GM21737 (cell line): ENCODE results near the gene CLDN19.

Experiments
- ATAC-seq: cut with Tn5 transposase; IDR thresholded peaks from one replicate; pipeline ENCODE4 v1.9.1; 2021; ENCODE audit warnings: mild to moderate bottlenecking, moderate library complexity; ENCODE audit not compliant: unreplicated experiment

CLDN19 gene, protein sequence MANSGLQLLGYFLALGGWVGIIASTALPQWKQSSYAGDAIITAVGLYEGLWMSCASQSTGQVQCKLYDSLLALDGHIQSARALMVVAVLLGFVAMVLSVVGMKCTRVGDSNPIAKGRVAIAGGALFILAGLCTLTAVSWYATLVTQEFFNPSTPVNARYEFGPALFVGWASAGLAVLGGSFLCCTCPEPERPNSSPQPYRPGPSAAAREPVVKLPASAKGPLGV

GRCh38 chr1:42739753-42740700 lies at the start of gene CLDN19:
TSS of gene CLDN19 (minus strand) at chr1:42740236. CDS start at chr1:42740063, 173 bp downstream.
- ATAC-seq = no peak

DNA sequence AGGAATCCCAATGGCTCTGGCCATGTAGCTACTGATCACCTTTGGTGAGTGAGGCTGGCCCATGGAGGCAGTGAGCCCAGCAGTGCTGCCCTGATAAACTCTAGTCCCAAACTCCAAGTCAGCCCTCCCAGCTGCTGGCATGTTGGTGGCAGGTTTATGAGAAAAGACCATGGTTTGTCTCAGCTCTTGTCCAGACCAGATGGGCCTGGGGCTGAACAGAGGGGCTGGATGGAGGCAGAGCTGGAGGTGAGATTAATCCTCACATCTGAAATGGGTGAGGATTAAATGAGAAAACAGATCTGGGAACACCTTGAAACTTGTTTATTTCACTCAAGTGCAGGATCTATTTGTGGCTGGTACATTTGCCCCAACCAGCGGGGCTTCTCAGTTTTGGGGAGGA lies 48.0 kb upstream of the CLDN19 start:
- ATAC-seq = no peak

DNA sequence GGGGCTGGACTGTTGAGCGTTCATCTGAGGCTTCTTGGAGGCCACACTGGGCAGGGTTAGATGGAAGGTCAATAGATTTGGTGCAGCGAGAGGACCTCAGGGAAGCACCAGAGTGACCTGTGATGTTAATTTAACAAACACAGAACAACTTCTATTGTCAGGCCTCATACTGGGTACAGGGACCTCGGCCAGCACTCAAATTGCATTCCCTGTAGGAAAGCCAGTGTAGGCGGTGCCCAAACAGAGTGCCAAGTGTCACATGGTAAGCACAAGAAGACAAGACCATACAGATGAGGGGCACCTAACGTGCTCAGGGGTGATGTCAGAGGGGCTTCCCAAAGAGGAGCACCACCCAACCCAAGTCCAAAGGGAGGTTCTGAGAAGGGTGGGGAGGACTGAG lies 46.1 kb upstream of the CLDN19 start:
- ATAC-seq = no peak

DNA sequence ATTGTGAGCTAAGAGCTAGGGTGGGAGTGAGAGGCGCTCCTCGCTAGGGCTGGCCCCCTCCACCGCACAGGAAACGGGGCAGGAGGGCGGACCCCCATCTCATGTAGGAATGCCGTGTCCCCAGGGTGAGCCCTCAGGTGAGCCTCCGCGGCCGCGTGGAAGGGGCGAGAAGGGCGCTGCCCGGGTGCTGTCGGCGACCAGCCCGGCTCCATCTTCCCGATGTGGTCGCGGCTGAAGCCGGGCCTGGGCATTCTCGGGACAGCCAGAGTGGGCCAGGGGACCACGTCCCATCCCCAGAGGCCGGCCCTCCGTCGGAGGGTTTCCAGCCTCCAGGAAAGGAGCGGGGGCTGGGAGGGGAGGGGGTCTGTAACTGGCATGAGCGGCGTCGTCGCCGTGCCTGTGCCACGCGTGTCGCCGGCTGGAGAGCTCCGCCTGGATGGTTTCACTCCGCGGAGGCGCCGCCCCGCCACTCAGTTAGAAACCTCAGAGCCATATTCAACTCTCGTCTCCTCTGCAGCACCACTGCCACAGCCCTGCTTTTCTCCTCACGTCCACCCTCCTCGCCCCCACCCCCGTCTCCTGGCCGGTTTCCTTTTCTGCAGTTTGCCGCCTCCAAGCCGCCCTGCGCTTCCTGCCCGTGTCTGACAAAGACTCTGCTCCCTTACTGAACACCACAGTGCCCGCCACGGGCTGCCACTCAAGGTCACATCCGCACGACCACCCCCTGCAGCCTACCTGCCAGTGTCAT lies 45.1 kb upstream of the CLDN19 start, which contains the start of gene TMEM269:
TMEM269 (plus strand) TSS at position 46 of the 748 bp plus-strand sequence. CDS start 4,903 bp downstream, outside the sequence.
- no peak for ATAC-seq

- ATAC-seq = no peak
Observed at GRCh38 chr1:42784547-42784945, 44.5 kb upstream of the CLDN19 start.

- ATAC-seq = no peak
Observed at GRCh38 chr1:42783092-42783491, 43.1 kb upstream of the CLDN19 start.

- ATAC-seq = no peak
Observed at GRCh38 chr1:42780176-42780575, 40.1 kb upstream of the CLDN19 start.

DNA sequence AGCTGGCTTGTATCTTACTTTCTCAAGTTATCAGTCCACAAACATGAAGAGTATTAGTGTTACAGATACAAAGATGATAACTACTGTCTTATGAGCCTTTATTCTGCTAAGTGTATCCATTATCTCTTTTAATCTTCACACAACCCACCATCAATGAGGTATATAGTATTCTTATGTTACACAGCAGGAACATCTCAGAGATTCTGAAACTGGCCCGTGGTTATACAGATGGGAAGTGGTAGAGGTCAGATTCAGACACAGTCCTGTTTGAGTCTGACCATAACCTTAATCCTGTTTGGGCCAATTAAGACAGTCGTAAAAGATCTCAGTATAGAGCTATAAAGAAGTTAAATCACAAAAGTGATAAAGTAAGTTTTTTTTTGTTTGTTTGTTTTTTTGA lies 39.7 kb upstream of the CLDN19 start:
- ATAC-seq = no peak

DNA sequence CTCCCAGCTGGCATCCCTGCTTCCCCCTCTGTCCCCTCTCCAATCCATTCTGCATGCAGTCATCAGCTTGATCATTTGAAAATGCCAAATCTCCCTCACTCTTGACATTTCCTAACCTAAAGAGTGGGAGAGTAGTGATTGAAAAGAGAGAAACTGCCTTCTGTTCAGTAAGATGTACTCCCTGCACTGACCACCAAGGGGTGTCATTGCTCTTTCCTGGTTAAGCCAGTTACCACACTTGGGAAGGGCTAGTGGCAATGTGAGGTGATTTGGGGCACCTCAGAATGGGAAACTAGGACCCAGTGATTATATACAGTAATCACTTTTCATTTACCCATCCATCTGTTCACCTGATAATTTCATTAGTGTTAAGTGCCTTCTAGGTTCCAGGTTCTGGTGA lies 37.8 kb upstream of the CLDN19 start:
- ATAC-seq = no peak

GRCh38 chr1:42776502-42776901 lies 36.5 kb upstream of the CLDN19 start:
- ATAC-seq = no peak

DNA sequence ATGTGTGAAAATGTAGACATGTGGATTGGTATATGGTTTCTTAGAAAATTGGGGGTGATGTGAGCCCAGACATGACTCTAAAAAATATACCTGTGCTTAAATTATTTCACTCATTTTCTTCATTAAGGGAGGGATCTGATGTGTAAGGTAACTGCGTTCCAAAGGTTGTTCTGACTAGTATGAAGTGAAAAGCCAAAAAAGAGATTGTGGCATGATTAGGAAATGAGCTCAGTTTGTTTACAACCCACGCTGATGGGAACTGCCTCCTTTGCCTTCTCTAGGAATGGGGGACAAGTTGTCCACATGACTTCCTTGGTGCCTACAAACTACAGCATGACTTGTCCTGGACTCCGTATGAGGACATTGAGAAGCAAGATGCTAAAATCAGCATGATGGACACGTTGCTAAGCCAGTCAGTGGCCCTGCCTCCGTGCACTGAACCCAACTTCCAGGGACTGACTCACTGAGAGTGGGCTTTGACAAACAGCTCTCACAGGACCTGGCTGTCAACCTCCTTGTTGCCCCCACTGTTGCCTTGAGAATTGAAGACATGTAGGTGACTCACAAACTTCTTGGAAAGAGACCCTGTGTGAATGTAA lies 35.0 kb upstream of the CLDN19 start:
- ATAC-seq = no peak

DNA sequence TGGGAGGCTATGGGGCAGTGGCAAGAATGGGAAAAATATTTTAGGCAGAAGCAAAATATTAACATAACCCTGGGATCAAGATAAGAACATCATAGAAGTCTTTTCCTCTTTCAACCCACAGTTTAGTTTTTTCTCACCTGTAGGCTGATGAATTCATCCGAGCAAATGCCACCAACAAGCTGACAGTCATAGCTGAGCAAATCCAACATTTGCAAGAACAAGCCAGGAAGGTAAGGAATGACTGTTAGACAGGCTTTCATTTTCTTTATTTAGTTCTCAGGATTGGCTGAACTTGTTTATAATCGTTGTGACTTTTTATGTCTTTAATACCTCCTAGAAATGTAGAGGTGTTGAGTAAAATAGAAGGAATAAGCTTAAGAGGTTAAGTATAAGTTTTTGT lies 33.4 kb upstream of the CLDN19 start:
- no peak for ATAC-seq

DNA sequence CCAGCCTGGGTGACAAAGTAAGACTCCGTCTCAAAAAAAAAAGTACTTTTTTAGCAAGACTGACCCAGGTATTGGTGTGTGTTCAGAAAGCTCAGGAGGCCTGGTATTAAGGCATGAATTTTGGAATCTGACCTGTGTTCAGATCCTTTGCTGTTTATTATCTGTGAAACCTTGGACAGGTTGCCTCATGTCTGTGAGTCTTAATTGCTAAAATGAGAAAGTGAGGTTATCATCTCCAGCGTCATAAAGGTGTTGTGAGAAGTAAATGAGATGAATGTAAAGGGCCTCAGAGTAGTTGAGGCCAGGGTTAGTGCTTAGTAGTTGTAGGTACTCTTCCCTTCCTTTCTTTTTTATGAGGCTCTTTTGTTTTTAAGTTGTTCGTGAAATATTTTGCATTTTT lies 29.8 kb upstream of the CLDN19 start:
- no peak for ATAC-seq

GRCh38 chr1:42768172-42768571 lies 28.1 kb upstream of the CLDN19 start:
- ATAC-seq = no peak

GRCh38 chr1:42767510-42768000 lies 27.5 kb upstream of the CLDN19 start:
- ATAC-seq = peak; percentile 3

GRCh38 chr1:42766741-42767509 lies 26.9 kb upstream of the CLDN19 start, which contains the start of the genes C1orf50 and P3H1:
TSS of gene C1orf50 (plus strand) at chr1:42767249. CDS start at chr1:42767312, 63 bp downstream.
TSS of gene P3H1 (minus strand) at chr1:42767028. CDS start at chr1:42766971, 57 bp downstream.
- ATAC-seq = peak; percentile 86

GRCh38 chr1:42765832-42766740 lies 26.1 kb upstream of the CLDN19 start:
- ATAC-seq = peak; percentile 12

GRCh38 chr1:42765269-42765668 lies 25.2 kb upstream of the CLDN19 start:
- ATAC-seq = no peak

- no peak for ATAC-seq
Observed at GRCh38 chr1:42762269-42762668, 22.2 kb upstream of the CLDN19 start.
